ENCODE results near the gene HDAC4.

The HDAC4 gene

GRCh38 chr2:239287461-239287860 lies 113.4 kb downstream of the HDAC4 start:
- H3K27me3 ChIP-seq (replicated peaks), result no peaks in the 10 kb centered on the region
- no peak overlapping the region for H3K27ac ChIP-seq
- no peak for DNase-seq
- TF ChIP-seq CTCF (IDR thresholded peaks at IDR 0.05; ENCODE audit: low read depth, low read length, missing control alignments), result no peak
- H3K4me3 ChIP-seq (ENCODE audit: low read depth, low read length), result no peak overlapping the region
- H3K36me3 ChIP-seq (replicated peaks), result no peaks in the 10 kb centered on the region
- in situ Hi-C loops (cut with HindIII; ENCODE audit: low pct_ligation_motif_present, low sequenced_read_pairs), result no loop called here

GRCh38 chr2:239286901-239287300 lies 113.9 kb downstream of the HDAC4 start:
- Histone ChIP-seq H3K27ac (no peak overlapping the region), H3K36me3 (replicated peaks) (no peaks in the 10 kb centered on the region), H3K27me3 (replicated peaks) (no peaks in the 10 kb centered on the region), H3K4me3 (ENCODE audit: low read depth, low read length) (no peak overlapping the region)
- in situ Hi-C loops (cut with HindIII; ENCODE audit: low pct_ligation_motif_present, low sequenced_read_pairs), result no loop called here
- DNase-seq, result no peak
- TF ChIP-seq CTCF (IDR thresholded peaks at IDR 0.05; ENCODE audit: low read depth, low read length, missing control alignments), result no peak

GRCh38 chr2:239285932-239286230 lies 114.9 kb downstream of the HDAC4 start:
- H3K27ac ChIP-seq, result no peak overlapping the region
- no peak for DNase-seq
- no peak overlapping the region for H3K4me3 ChIP-seq (ENCODE audit: low read depth, low read length)

GRCh38 chr2:239285071-239285931 lies 115.5 kb downstream of the HDAC4 start:
- no peak for TF ChIP-seq CTCF (IDR thresholded peaks at IDR 0.05; ENCODE audit: low read depth, low read length, missing control alignments)
- Histone ChIP-seq H3K27ac (no peak overlapping the region), H3K27me3 (replicated peaks) (no peaks in the 10 kb centered on the region), H3K4me3 (ENCODE audit: low read depth, low read length) (no peak overlapping the region), H3K36me3 (replicated peaks) (no peaks in the 10 kb centered on the region)
- in situ Hi-C loops (cut with HindIII; ENCODE audit: low pct_ligation_motif_present, low sequenced_read_pairs), result no loop called here
- DNase-seq, result no peak

More at GRCh38 chr2:239285932-239286230, 114.9 kb downstream of the HDAC4 start:
- Histone ChIP-seq H3K36me3 (replicated peaks) (no peaks in the 10 kb centered on the region), H3K27me3 (replicated peaks) (no peaks in the 10 kb centered on the region)
- no peak for TF ChIP-seq CTCF (IDR thresholded peaks at IDR 0.05; ENCODE audit: low read depth, low read length, missing control alignments)
- in situ Hi-C loops (cut with HindIII; ENCODE audit: low pct_ligation_motif_present, low sequenced_read_pairs), result no loop called here

GRCh38 chr2:239283961-239284795 lies 116.6 kb downstream of the HDAC4 start:
- Histone ChIP-seq H3K4me3 (ENCODE audit: low read depth, low read length) (no peak overlapping the region), H3K36me3 (replicated peaks) (no peaks in the 10 kb centered on the region), H3K27me3 (replicated peaks) (no peaks in the 10 kb centered on the region), H3K27ac (no peak overlapping the region)
- DNase-seq, result no peak
- TF ChIP-seq CTCF (IDR thresholded peaks at IDR 0.05; ENCODE audit: low read depth, low read length, missing control alignments), result peak; percentile 24
- in situ Hi-C loops (cut with HindIII; ENCODE audit: low pct_ligation_motif_present, low sequenced_read_pairs), result no loop called here
